Stimulated activated naive CD8-positive, alpha-beta T cell treated with anti-CD3 and anti-CD28 coated beads, Interleukin-15, amount 100 ng/mL, for 72 hours (primary cell): ENCODE measurements around the gene OR8B3.
A peak's percentile ranks its signal among the peaks of the same experiment; 100 is the strongest.
"Not testable (repeated sequence)": the region's sequence is repeated elsewhere in the genome, so short reads cannot be mapped to it uniquely, and the experiment has no call there.

ENCODE experiments used
- ATAC-seq: fragments of 150-1000 bp; cut with Tn5 transposase; 2 replicates; pipeline ENCODE4 v1.10.0; 2021; ENCODE audit warnings: mild to moderate bottlenecking, moderate library complexity
- DNase-seq, 2 donors: peaks; one replicate each; pipeline ENCODE4 v3.0.0; 2021 to 2022
- H3K27ac Mint-ChIP-seq, 2 donors: one replicate each; pipeline ENCODE4 v1.8.0; 2022; ENCODE audit warnings: mild to moderate bottlenecking in 2 of 2, mixed read lengths in 2 of 2, moderate library complexity in 2 of 2
- H3K27me3 Mint-ChIP-seq: one replicate; pipeline ENCODE4 v1.8.0; 2022; ENCODE audit warnings: mixed read lengths
- H3K4me1 Mint-ChIP-seq: one replicate; pipeline ENCODE4 v1.8.0; 2022; ENCODE audit warnings: mild to moderate bottlenecking, mixed read lengths
- H3K4me3 Mint-ChIP-seq, 2 donors: one replicate each; pipeline ENCODE4 v1.8.0; 2022; ENCODE audit warnings: mild to moderate bottlenecking in 2 of 2, mixed read lengths in 2 of 2, moderate library complexity in 1 of 2
- H3K9me3 Mint-ChIP-seq, 2 donors: one replicate each; pipeline ENCODE4 v1.8.0; 2022; ENCODE audit warnings: mixed read lengths in 2 of 2

Gene OR8B3

DNA sequence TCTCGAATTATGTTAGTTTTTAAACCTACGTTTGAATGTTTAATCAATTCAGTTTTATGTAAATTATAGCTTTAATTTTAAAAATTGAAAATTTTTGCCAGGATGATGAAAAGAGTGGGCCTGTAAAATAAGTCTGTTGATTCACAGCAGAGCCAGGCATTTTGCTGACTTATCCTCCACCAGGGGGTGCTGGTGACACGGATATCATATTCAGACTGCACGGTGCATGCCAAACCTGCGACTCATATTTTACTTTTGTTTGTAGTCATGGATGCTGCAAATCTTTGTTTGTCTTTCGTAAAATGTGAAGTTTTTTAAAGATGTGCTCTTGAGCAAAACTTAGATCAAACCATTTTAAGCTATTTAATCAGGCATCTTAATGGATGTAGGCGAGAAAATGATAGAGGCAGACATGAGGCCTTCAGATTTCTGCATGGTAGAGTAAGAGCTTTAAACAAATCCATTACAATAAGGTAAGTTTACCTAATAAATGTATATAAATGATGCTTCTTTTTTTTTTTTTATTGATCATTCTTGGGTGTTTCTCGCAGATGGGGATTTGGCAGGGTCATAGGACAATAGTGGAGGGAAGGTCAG lies 3.6 kb upstream of the OR8B3 start:
- Mint-ChIP-seq H3K4me1 (no peaks in the 10 kb centered on the region), H3K27ac (no peak overlapping the region), H3K4me3 (no peak overlapping the region), H3K27me3 (no peaks in the 10 kb centered on the region), H3K9me3 (no peaks in the 10 kb centered on the region)
- ATAC-seq (peak; percentile 78), DNase-seq (peak; percentile 21 to 59)

DNA sequence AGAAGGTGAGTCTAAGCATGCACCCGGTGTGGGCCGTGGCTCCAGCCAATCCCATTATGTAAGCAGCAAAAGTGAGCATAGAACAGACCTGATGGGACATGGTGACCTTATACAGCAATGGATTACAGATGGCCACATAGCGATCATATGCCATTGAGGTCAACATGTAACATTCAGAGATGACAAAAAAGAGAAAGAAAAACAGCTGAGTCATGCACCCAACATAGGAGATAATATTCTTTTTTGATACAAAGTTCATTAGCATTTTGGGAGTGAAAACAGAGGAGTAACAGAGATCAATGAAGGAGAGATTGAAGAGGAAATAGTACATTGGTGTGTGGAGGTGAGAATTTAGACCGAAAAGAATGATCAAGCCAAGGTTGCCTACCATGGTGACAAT lies 2.0 kb downstream of the OR8B3 start:
- ATAC-seq, H3K27ac Mint-ChIP-seq, H3K9me3 Mint-ChIP-seq, H3K4me1 Mint-ChIP-seq, H3K4me3 Mint-ChIP-seq, H3K27me3 Mint-ChIP-seq, DNase-seq: not testable (repeated sequence)

DNA sequence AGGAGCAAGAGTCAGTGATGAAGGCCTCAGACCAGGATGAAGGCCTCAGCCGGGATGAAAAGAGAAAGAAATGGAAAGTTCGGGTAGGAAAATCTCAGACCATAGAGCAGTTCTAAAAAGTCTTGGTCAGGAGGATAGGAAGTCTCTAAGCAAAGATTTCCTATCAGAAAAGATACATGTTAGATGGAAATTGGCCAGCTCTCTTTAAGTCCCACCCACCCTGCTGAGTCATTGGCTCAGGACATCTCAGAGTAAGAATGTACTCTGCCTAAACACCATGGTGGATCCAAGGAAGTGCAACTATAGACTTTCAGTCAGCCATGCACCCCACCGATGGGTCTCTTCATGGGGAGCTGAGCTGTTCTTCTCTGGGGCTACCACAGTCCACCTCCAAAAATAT lies 4.4 kb downstream of the OR8B3 start:
- no peak for ATAC-seq

GRCh38 chr11:124384399-124384798 lies 14.4 kb downstream of the OR8B3 start, which contains the start of gene OR8B2:
OR8B2 (minus strand) TSS chr11:124384499; CDS start chr11:124383343, 1,156 bp downstream.
- no peaks in the 10 kb centered on the region for H3K4me1 Mint-ChIP-seq

More for the DNA sequence above, 4.4 kb downstream of the OR8B3 start:
- Mint-ChIP-seq H3K4me1 (no peaks in the 10 kb centered on the region), H3K9me3 (no peaks in the 10 kb centered on the region), H3K27me3 (peaks cover 8% of the 10 kb centered on the region), H3K4me3 (no peak overlapping the region), H3K27ac (no peak overlapping the region)
- no peak for DNase-seq

DNA sequence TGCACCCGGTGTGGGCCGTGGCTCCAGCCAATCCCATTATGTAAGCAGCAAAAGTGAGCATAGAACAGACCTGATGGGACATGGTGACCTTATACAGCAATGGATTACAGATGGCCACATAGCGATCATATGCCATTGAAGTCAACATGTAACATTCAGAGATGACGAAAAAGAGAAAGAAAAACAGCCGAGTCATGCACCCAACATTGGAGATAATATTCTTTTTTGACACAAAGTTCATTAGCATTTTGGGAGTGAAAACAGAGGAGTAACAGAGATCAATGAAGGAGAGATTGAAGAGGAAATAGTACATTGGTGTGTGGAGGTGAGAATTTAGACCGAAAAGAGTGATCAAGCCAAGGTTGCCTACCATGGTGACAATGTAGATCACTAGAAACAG lies 16.0 kb downstream of the OR8B3 start:
- not testable (repeated sequence) for H3K4me1 Mint-ChIP-seq, DNase-seq, H3K4me3 Mint-ChIP-seq, ATAC-seq, H3K9me3 Mint-ChIP-seq, H3K27me3 Mint-ChIP-seq, H3K27ac Mint-ChIP-seq

More at GRCh38 chr11:124384399-124384798, 14.4 kb downstream of the OR8B3 start, which contains the start of gene OR8B2:
- DNase-seq (no peak), ATAC-seq (no peak)
- Mint-ChIP-seq H3K4me3 (no peak within 1 kb of the TSS), H3K9me3 (no peaks in the 10 kb centered on the region), H3K27ac (no peak within 1 kb of the TSS), H3K27me3 (peaks cover 1% of the 10 kb centered on the region)

GRCh38 chr11:124380585-124380984 lies 18.2 kb downstream of the OR8B3 start:
- no peak for ATAC-seq
- no peaks in the 10 kb centered on the region for H3K27me3 Mint-ChIP-seq
- H3K9me3 Mint-ChIP-seq, result no peaks in the 10 kb centered on the region

GRCh38 chr11:124376280-124376679 lies 22.5 kb downstream of the OR8B3 start:
- H3K4me1 Mint-ChIP-seq, result no peaks in the 10 kb centered on the region
- DNase-seq (no peak), ATAC-seq (no peak)
- no peak overlapping the region for H3K27ac Mint-ChIP-seq
- no peaks in the 10 kb centered on the region for H3K27me3 Mint-ChIP-seq
- no peaks in the 10 kb centered on the region for H3K9me3 Mint-ChIP-seq
- no peak overlapping the region for H3K4me3 Mint-ChIP-seq

More at GRCh38 chr11:124380585-124380984, 18.2 kb downstream of the OR8B3 start:
- Mint-ChIP-seq H3K4me3 (no peak overlapping the region), H3K27ac (no peak overlapping the region), H3K4me1 (no peaks in the 10 kb centered on the region)
- DNase-seq, result no peak

DNA sequence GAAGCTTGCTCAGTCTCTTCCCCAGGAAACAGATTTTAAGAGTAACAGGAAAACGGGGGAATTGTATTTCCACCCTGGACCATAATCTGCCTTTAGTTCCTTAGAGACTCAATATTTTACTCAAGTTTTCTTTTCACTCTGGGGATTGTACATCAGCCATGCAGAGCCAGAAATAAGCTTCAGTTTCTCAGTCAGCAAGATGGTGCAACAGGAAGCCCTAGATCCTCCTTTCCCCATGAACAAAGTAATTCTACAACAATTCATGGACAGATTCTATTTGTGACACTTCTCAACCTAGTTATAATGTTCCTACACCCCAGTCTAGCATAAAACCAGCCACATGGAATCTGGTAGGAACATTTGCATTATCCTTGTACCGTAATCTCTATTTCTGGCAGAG lies 39.3 kb downstream of the OR8B3 start:
- Mint-ChIP-seq H3K27ac (no peak overlapping the region), H3K4me1 (no peaks in the 10 kb centered on the region), H3K27me3 (no peaks in the 10 kb centered on the region), H3K4me3 (no peak overlapping the region), H3K9me3 (peaks cover 0 to 5% of the 10 kb centered on the region in 2 donors)
- no peak for ATAC-seq
- no peak for DNase-seq

GRCh38 chr11:124346311-124346955 lies 52.4 kb downstream of the OR8B3 start:
- peaks cover 0 to 8% of the 10 kb centered on the region in 2 donors for H3K9me3 Mint-ChIP-seq
- H3K27ac Mint-ChIP-seq, result no peak overlapping the region
- H3K4me3 Mint-ChIP-seq, result no peak overlapping the region
- DNase-seq, result no peak
- no peaks in the 10 kb centered on the region for H3K4me1 Mint-ChIP-seq
- ATAC-seq, result no peak
- H3K27me3 Mint-ChIP-seq, result no peaks in the 10 kb centered on the region
